CD4-positive, alpha-beta T cell (primary cell): Measurements from ENCODE around the gene SPC25. TPM values are rescaled to one million over a fixed set of nuclear protein-coding genes. Genes with fewer than 3 reads are reported as not detected.

Experiments used
- ATAC-seq: fragments of 200-7000 bp; cut with Tn5 transposase; one replicate; pipeline ENCODE4 v1.10.0; 2022; ENCODE audit warnings: mild to moderate bottlenecking; ENCODE audit not compliant: poor library complexity
- CTCF ChIA-PET: fragments of 350-600 bp; sonication (Branson Sonifier 250); formaldehyde crosslinking; loops from one replicate; lab custom pipeline; 2021; ENCODE audit warnings: antibody characterized with exemption, inconsistent platforms; lab: Charles Lee
- POLR2A ChIA-PET: fragments of 350-600 bp; sonication (Branson Sonifier 250); formaldehyde crosslinking; loops from one replicate; lab custom pipeline; 2021; ENCODE audit warnings: antibody characterized with exemption, inconsistent platforms; lab: Charles Lee
- DNase-seq, 14 experiments: peaks; one replicate each; pipeline ENCODE4 v3.0.0-alpha.2; 2013 to 2020; ENCODE audit warnings: mixed read lengths in 2 of 14
- H3K27ac ChIP-seq, 2 donors: one replicate each; pipeline versions ENCODE4 v1.5.1 to v1.7.0; 2013; ENCODE audit warnings: low read length in 2 of 2, low read depth in 1 of 2, mild to moderate bottlenecking in 1 of 2
- H3K27me3 ChIP-seq, 2 experiments: 1 replicate in 1 of 2; 2 replicates in 1 of 2; pipeline versions ENCODE4 v1.6.1 to v1.7.0; 2013; ENCODE audit warnings: low read length in 2 of 2, control low read depth in 1 of 2, mild to moderate bottlenecking in 1 of 2, moderate library complexity in 1 of 2; ENCODE audit not compliant: insufficient read depth in 2 of 2, control insufficient read depth in 1 of 2
- H3K36me3 ChIP-seq: one replicate; pipeline ENCODE4 v1.6.1; 2013; ENCODE audit warnings: low read length, control low read depth; ENCODE audit not compliant: insufficient read depth
- H3K4me1 ChIP-seq: one replicate; pipeline ENCODE4 v1.6.1; 2013; ENCODE audit warnings: low read length, control low read depth; ENCODE audit not compliant: insufficient read depth
- H3K4me3 ChIP-seq: one replicate; pipeline ENCODE4 v1.5.1; 2013; ENCODE audit warnings: mild to moderate bottlenecking, low read length, moderate library complexity
- H3K9me3 ChIP-seq, 2 experiments: 1 replicate in 1 of 2; 2 replicates in 1 of 2; pipeline versions ENCODE4 v1.6.1 to v1.7.0; 2013; ENCODE audit warnings: low read length in 2 of 2, mild to moderate bottlenecking in 2 of 2, control low read depth in 1 of 2, moderate library complexity in 1 of 2; ENCODE audit not compliant: control insufficient read depth in 1 of 2, insufficient read depth in 1 of 2
- H3K27ac Mint-ChIP-seq: one replicate; pipeline ENCODE4 v1.8.0; 2020; ENCODE audit warnings: mixed read lengths
- H3K27me3 Mint-ChIP-seq: one replicate; pipeline ENCODE4 v1.8.0; 2021; ENCODE audit warnings: mixed read lengths
- H3K36me3 Mint-ChIP-seq: one replicate; pipeline ENCODE4 v1.8.0; 2021; ENCODE audit warnings: low read depth, mixed read lengths
- H3K4me1 Mint-ChIP-seq: one replicate; pipeline ENCODE4 v1.8.0; 2021; ENCODE audit warnings: low read depth, mixed read lengths
- H3K4me3 Mint-ChIP-seq: one replicate; pipeline ENCODE4 v1.8.0; 2020; ENCODE audit warnings: mild to moderate bottlenecking, mixed read lengths
- H3K9me3 Mint-ChIP-seq: one replicate; pipeline ENCODE4 v1.8.0; 2020; ENCODE audit warnings: mixed read lengths
- CTCF ChIP-seq: fragments of 200-600 bp; IDR thresholded peaks from one replicate; pipeline ENCODE4 v1.8.0; 2022; ENCODE audit warnings: antibody characterized with exemption, mild to moderate bottlenecking
- intact Hi-C, 2 experiments: fragments of 100-400 bp; cut with DNase I in 1 of 2; cut with micrococcal nuclease in 1 of 2; formaldehyde crosslinking; loops; one replicate each; pipeline versions ENCODE4 v1.15.1 to v1.9.0; 2023 to 2025; cut with DNase I, micrococcal nuclease
- total RNA-seq, 174 experiments: library from RNA in 2 of 174; stranded (reverse) in 2 of 174; gene quantifications; one replicate each; pipeline ENCODE4 v1.2.3 and lab custom pipeline; 2021 to 2026

Gene SPC25
- total RNA-seq, 2 experiments from 2014 or later: 0.17 TPM; not detected in 1

DNA sequence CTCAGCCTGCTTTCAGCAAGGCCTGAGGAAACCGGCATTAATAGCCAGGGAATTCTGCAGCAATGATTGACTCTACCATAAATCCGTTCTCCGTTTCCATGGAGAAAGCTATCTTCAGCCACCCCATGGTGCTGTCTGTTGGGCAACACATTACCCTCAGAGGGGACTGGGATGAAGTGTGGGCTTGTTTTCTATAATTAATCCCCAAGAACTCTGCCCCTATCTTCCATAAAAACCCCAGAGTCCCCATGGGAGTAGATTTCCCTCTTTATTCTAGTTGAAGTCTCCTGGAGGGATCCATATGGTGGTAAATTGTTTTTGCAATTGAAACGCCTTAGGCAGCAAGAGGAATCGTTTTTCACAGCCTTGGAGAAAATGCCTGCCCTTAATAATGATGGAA, 20.1 kb upstream of the SPC25 start:
- Histone ChIP-seq H3K4me3 (no peak overlapping the region), H3K9me3 (peaks cover 0 to under 1% of the 10 kb centered on the region in 2 experiments), H3K27me3 (peaks cover 5 to 8% of the 10 kb centered on the region in 2 experiments), H3K36me3 (no peaks in the 10 kb centered on the region), H3K27ac (no peak overlapping the region), H3K4me1 (peaks cover 4% of the 10 kb centered on the region)
- H3K27ac Mint-ChIP-seq: no peak overlapping the region
- no peaks in the 10 kb centered on the region for H3K9me3 Mint-ChIP-seq
- no peak for TF ChIP-seq CTCF
- DNase-seq (no peak), ATAC-seq (no peak)
- peaks cover 8% of the 10 kb centered on the region for H3K4me1 Mint-ChIP-seq
- peaks cover 47% of the 10 kb centered on the region for H3K27me3 Mint-ChIP-seq
- POLR2A ChIA-PET: interaction anchor here (0.7 kb wide), 1 partner anchor 9 kb away, joined by 3 read pairs; the partner anchor contains the start of gene G6PC2
- no peak overlapping the region for H3K4me3 Mint-ChIP-seq
- intact Hi-C loops: loop anchor here in 1 of 2 experiments (10.0 kb wide), 2 partner anchors 146 to 206 kb away; no protein-coding TSS in a partner anchor
- H3K36me3 Mint-ChIP-seq: no peaks in the 10 kb centered on the region
- CTCF ChIA-PET: no interaction called here

DNA sequence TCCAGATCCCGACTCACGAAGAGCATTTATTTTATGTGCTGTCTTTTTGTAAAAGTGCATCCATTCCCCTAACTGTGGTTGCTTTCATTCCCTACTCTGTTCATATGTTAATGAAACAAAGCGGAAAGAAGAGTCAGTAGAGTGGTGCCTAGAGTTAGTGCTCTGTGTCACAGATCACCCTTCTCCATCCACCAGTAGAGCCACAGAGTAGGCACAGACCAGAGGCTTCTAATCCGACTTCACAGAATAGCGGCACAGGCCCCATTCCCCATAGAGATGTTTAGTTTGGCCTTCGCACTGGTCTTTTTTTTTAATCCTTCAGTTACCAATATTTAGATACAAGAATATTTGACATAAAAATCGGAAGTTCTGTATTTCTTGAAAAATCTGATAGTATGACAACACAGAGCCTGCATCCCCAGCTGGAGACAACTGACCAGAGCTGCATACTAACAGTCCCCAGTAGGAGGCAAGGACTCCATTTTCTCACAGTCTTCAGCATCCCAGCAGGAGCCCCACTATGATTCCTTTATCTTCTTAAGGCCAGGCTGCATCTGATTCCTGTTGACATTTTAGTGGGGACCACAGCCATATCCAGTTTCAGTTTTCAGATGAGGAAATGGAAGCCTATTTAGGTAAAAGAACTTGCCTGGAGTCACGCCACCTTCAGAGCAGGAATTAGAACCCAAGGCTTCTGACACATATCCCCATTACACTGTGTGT, 17.9 kb upstream of the SPC25 start:
- H3K27me3 ChIP-seq: peaks cover 0 to 15% of the 10 kb centered on the region in 2 experiments
- no peak for DNase-seq
- H3K4me3 ChIP-seq: no peak overlapping the region
- no peak overlapping the region for H3K27ac ChIP-seq
- intact Hi-C loops: no loop called here
- H3K27me3 Mint-ChIP-seq: peaks cover 42% of the 10 kb centered on the region
- H3K36me3 Mint-ChIP-seq: no peaks in the 10 kb centered on the region
- no peak for TF ChIP-seq CTCF
- H3K36me3 ChIP-seq: no peaks in the 10 kb centered on the region
- H3K4me3 Mint-ChIP-seq: no peak overlapping the region
- H3K9me3 ChIP-seq: no peaks in the 10 kb centered on the region
- ATAC-seq: no peak
- H3K9me3 Mint-ChIP-seq: no peaks in the 10 kb centered on the region
- peaks cover 8% of the 10 kb centered on the region for H3K4me1 Mint-ChIP-seq
- peaks cover 4% of the 10 kb centered on the region for H3K4me1 ChIP-seq
- no peak overlapping the region for H3K27ac Mint-ChIP-seq
- CTCF ChIA-PET: no interaction called here
- POLR2A ChIA-PET: no interaction called here

DNA sequence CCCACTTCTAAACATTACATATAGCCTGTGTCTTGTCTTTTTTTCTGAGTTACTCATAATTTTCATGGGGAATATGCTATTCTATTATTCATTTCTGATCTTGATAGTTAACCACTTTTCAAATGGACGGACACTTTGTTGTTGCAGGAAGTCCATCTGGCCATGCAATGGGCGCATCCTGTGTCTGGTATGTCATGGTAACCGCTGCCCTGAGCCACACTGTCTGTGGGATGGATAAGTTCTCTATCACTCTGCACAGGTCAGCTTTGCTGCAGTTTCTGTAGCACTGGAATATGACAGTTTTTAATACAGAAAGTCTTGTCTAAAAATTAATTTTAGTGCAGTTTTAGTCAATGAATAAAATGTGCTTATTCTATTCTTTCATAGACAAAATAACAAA, 14.1 kb upstream of the SPC25 start:
- H3K4me3 ChIP-seq: no peak overlapping the region

More for the DNA sequence above, 14.1 kb upstream of the SPC25 start:
- Mint-ChIP-seq H3K4me1 (no peaks in the 10 kb centered on the region), H3K36me3 (no peaks in the 10 kb centered on the region), H3K4me3 (no peak overlapping the region), H3K9me3 (no peaks in the 10 kb centered on the region), H3K27me3 (peaks cover 17% of the 10 kb centered on the region), H3K27ac (no peak overlapping the region)
- POLR2A ChIA-PET: no interaction called here
- no peaks in the 10 kb centered on the region for H3K9me3 ChIP-seq
- no peak for TF ChIP-seq CTCF
- ATAC-seq (no peak), DNase-seq (no peak)
- H3K27me3 ChIP-seq: peaks cover 0 to 12% of the 10 kb centered on the region in 2 experiments
- H3K27ac ChIP-seq: no peak overlapping the region
- intact Hi-C loops: no loop called here
- H3K4me1 ChIP-seq: no peaks in the 10 kb centered on the region
- CTCF ChIA-PET: no interaction called here
- no peaks in the 10 kb centered on the region for H3K36me3 ChIP-seq
